IMR-90 (cell line): ENCODE results near the gene PXDC1. TPM values are rescaled to one million over a fixed set of nuclear protein-coding genes. Genes with fewer than 3 reads are reported as not detected.
A peak's percentile ranks its signal among the peaks of the same experiment; 100 is the strongest.

ENCODE experiments used
- ATAC-seq: fragments of 200-7000 bp; cut with Tn5 transposase; 2 replicates; pipeline ENCODE4 v1.9.1; 2020; ENCODE audit warnings: low read depth, mild to moderate bottlenecking, moderate library complexity
- BruUV-seq: library from RNA; stranded (reverse); fragments of 400-500 nt; replicated peaks from 2 replicates; lab custom pipeline; 2021; lab: Mats Ljungman, UMichigan
- CTCF ChIA-PET: fragments of 300-600 bp; formaldehyde crosslinking; extraction: SDS; loops from one replicate; lab custom pipeline; 2021; ENCODE audit warnings: antibody characterized with exemption; lab: Yijun Ruan, JAX
- POLR2A ChIA-PET: fragments of 300-600 bp; sonication (Branson Sonifier 250); formaldehyde crosslinking; loops from one replicate; lab custom pipeline; 2022; ENCODE audit warnings: antibody characterized with exemption; ENCODE audit not compliant: unreplicated experiment; lab: Charles Lee
- DNase-seq: peaks from one replicate; pipeline ENCODE4 v3.0.0; 2013
- H2AFZ ChIP-seq: replicated peaks from 2 replicates; pipeline ENCODE3; 2013; ENCODE audit warnings: low read length, mild to moderate bottlenecking; ENCODE audit not compliant: poor library complexity
- H2AK5ac ChIP-seq: 2 replicates; pipeline ENCODE4 v1.6.1; 2013; ENCODE audit warnings: low read depth, low read length, inconsistent platforms
- H2AK9ac ChIP-seq: replicated peaks from 2 replicates; pipeline ENCODE3; 2013; ENCODE audit warnings: mild to moderate bottlenecking, low read depth, low read length, moderate library complexity; ENCODE audit not compliant: poor library complexity
- H2BK120ac ChIP-seq: 2 replicates; pipeline ENCODE4 v1.6.1; 2013; ENCODE audit warnings: low read depth, low read length, inconsistent platforms
- H2BK15ac ChIP-seq: 3 replicates; pipeline ENCODE4 v1.6.1; 2013; ENCODE audit warnings: low read depth, low read length, inconsistent platforms
- H2BK20ac ChIP-seq: 2 replicates; pipeline ENCODE4 v1.6.1; 2013; ENCODE audit warnings: low read depth, mild to moderate bottlenecking, inconsistent platforms, low read length, moderate library complexity
- H2BK5ac ChIP-seq: 2 replicates; pipeline ENCODE4 v1.6.1; 2013; ENCODE audit warnings: mild to moderate bottlenecking, low read depth, low read length, inconsistent platforms; ENCODE audit not compliant: poor library complexity, severe bottlenecking
- H3K14ac ChIP-seq: replicated peaks from 2 replicates; pipeline ENCODE4 v1.6.1; 2013; ENCODE audit warnings: low read depth, low read length, inconsistent platforms
- H3K18ac ChIP-seq: 2 replicates; pipeline ENCODE4 v1.6.1; 2013; ENCODE audit warnings: low read depth, low read length, control low read depth
- H3K23ac ChIP-seq: 2 replicates; pipeline ENCODE4 v1.6.1; 2013; ENCODE audit warnings: low read depth, low read length, inconsistent platforms
- H3K27ac ChIP-seq: 2 replicates; pipeline ENCODE4 v1.5.1; 2013; ENCODE audit warnings: mild to moderate bottlenecking, control low read depth, low read length; ENCODE audit not compliant: insufficient read depth
- H3K27me3 ChIP-seq: 2 replicates; pipeline ENCODE4 v1.6.1; 2013; ENCODE audit warnings: low read length; ENCODE audit not compliant: control insufficient read depth, insufficient read depth
- H3K36me3 ChIP-seq: 2 replicates; pipeline ENCODE4 v1.6.1; 2013; ENCODE audit warnings: low read length, mixed read lengths; ENCODE audit not compliant: control insufficient read depth, insufficient read depth
- H3K4ac ChIP-seq: 2 replicates; pipeline ENCODE4 v1.6.1; 2013; ENCODE audit warnings: low read depth, low read length, inconsistent platforms
- H3K4me1 ChIP-seq: 2 replicates; pipeline ENCODE4 v1.6.1; 2013; ENCODE audit warnings: low read length, mixed read lengths; ENCODE audit not compliant: control insufficient read depth, insufficient read depth
- H3K4me2 ChIP-seq: 2 replicates; pipeline ENCODE4 v1.6.1; 2013; ENCODE audit warnings: low read depth, mild to moderate bottlenecking, control low read depth, low read length, moderate library complexity
- H3K4me3 ChIP-seq: 2 replicates; pipeline ENCODE4 v1.5.1; 2013; ENCODE audit warnings: low read depth, mild to moderate bottlenecking, control low read depth, low read length, moderate library complexity; ENCODE audit not compliant: insufficient read depth
- H3K56ac ChIP-seq: 2 replicates; pipeline ENCODE4 v1.6.1; 2013; ENCODE audit warnings: low read length, inconsistent platforms; ENCODE audit not compliant: insufficient read depth; ENCODE audit errors: extremely low read depth
- H3K79me1 ChIP-seq, 2 experiments: 2 replicates each; pipeline ENCODE4 v1.6.1; 2013; ENCODE audit warnings: low read length in 2 of 2, inconsistent platforms in 1 of 2, low read depth in 1 of 2
- H3K9ac ChIP-seq: 2 replicates; pipeline ENCODE4 v1.6.1; 2013; ENCODE audit warnings: low read depth, low read length, control low read depth
- H3K9me1 ChIP-seq: 2 replicates; pipeline ENCODE4 v1.6.1; 2013; ENCODE audit warnings: low read length, inconsistent platforms; ENCODE audit not compliant: insufficient read depth
- H3K9me3 ChIP-seq: 2 replicates; pipeline ENCODE4 v1.6.1; 2013; ENCODE audit warnings: low read length; ENCODE audit not compliant: control insufficient read depth, insufficient read depth
- H4K20me1 ChIP-seq: 2 replicates; pipeline ENCODE4 v1.6.1; 2013; ENCODE audit warnings: low read length, inconsistent platforms; ENCODE audit not compliant: insufficient read depth
- H4K5ac ChIP-seq: 2 replicates; pipeline ENCODE4 v1.6.1; 2013; ENCODE audit warnings: mild to moderate bottlenecking, low read depth, low read length, control low read depth
- H4K8ac ChIP-seq, 2 experiments: 2 replicates each; pipeline ENCODE4 v1.6.1; 2013; ENCODE audit warnings: low read depth in 2 of 2, low read length in 2 of 2, control low read depth in 1 of 2, inconsistent platforms in 1 of 2
- H4K91ac ChIP-seq: 2 replicates; pipeline ENCODE4 v1.6.1; 2013; ENCODE audit warnings: low read depth, low read length, inconsistent platforms; ENCODE audit not compliant: insufficient read depth
- BHLHE40 ChIP-seq: fragments of 150-350 bp; IDR thresholded peaks from 2 replicates; pipeline ENCODE4 v1.6.1; 2016; ENCODE audit warnings: mild to moderate bottlenecking, low read depth, low read length
- CEBPB ChIP-seq: IDR thresholded peaks from 2 replicates; pipeline ENCODE4 v1.6.1; 2012; ENCODE audit warnings: low read depth, low read length, improper control_type of control experiment
- CHD1 ChIP-seq: IDR thresholded peaks from 2 replicates; pipeline ENCODE4 v1.6.1; 2012; ENCODE audit warnings: low read depth, low read length, improper control_type of control experiment
- FOS ChIP-seq: fragments of 150-350 bp; IDR thresholded peaks from 2 replicates; pipeline ENCODE4 v1.6.1; 2016; ENCODE audit warnings: low read depth, low read length
- MAFK ChIP-seq: IDR thresholded peaks from 2 replicates; pipeline ENCODE4 v1.6.1; 2012; ENCODE audit warnings: low read depth, low read length, improper control_type of control experiment
- NFE2L2 ChIP-seq: fragments of 150-350 bp; IDR thresholded peaks from 2 replicates; pipeline ENCODE4 v1.6.1; 2016; ENCODE audit warnings: low read depth, mild to moderate bottlenecking, low read length
- POLR2A ChIP-seq: IDR thresholded peaks from 2 replicates; pipeline ENCODE4 v1.6.1; 2012; ENCODE audit warnings: mild to moderate bottlenecking, low read depth, low read length
- RFX5 ChIP-seq: IDR thresholded peaks from 2 replicates; pipeline ENCODE4 v1.8.0; 2012; ENCODE audit warnings: low read depth, mild to moderate bottlenecking, low read length, moderate library complexity
- WGBS, 2 experiments: methylation state at CpG; one replicate each; pipeline versions ENCODE4 v1.1.5 to v1.1.7; 2013; ENCODE audit warnings: missing lambda C conversion rate in 2 of 2; ENCODE audit not compliant: insufficient read length in 1 of 2; ENCODE audit errors: extremely low coverage in 2 of 2; 5-methylcytosine and 5-hydroxymethylcytosine counted together
- dilution Hi-C: fragments of 300-500 bp; cut with HindIII; formaldehyde crosslinking; loops from one replicate; pipeline ENCODE4 v1.14.3; 2018; ENCODE audit warnings: low sequenced_read_pairs; ENCODE audit not compliant: unreplicated experiment
- in situ Hi-C: fragments of 300-500 bp; cut with MboI; formaldehyde crosslinking; loops from 3 replicates; pipeline ENCODE4 v1.14.3; 2019; ENCODE audit warnings: low sequenced_read_pairs, inconsistent platforms, mixed read lengths
- intact Hi-C: fragments of 100-400 bp; cut with micrococcal nuclease; formaldehyde crosslinking; loops from 2 replicates; pipeline ENCODE4 v1.10.0; 2022
- polyA plus RNA-seq, 3 experiments: library from polyadenylated mRNA; depleted of rRNA; stranded (reverse); fragments of >200 nt; gene quantifications; 2 replicates each; pipeline ENCODE4 v1.2.3, GENCODE V29; 2012; ENCODE audit warnings: low replicate concordance in 1 of 3
- total RNA-seq: library from RNA; depleted of rRNA; stranded (reverse); fragments of >200 nt; gene quantifications from 2 replicates; pipeline ENCODE4 v1.2.3, GENCODE V29; 2012

Gene PXDC1
- total and polyA plus RNA-seq, 2 of the 4 experiments (the other 2 are of a cell fraction) = 63.3 to 72.2 TPM

- peak; percentile 95 for ATAC-seq
- in situ Hi-C loops = no loop called here
Measured at GRCh38 chr6:3697609-3698008, 53.9 kb downstream of the PXDC1 start.

More at GRCh38 chr6:3697609-3698008, 53.9 kb downstream of the PXDC1 start:
- no peak overlapping the region for H3K23ac ChIP-seq
- H3K36me3 ChIP-seq = no peaks in the 10 kb centered on the region
- no peak overlapping the region for H3K4me2 ChIP-seq
- no peak overlapping the region for H2AFZ ChIP-seq
- intact Hi-C loops = loop anchor here (1.0 kb wide), 1 partner anchor 356 kb away; no protein-coding TSS in a partner anchor
- H2AK5ac ChIP-seq = no peak overlapping the region; the same call in 1 of the 2 replicates
- no peak overlapping the region for H3K9ac ChIP-seq
- CTCF ChIA-PET = no interaction called here
- 0 out of 2 replicates have a peak, but pooled peaks cover 3% of the 10 kb centered on the region for H3K9me1 ChIP-seq
- peak overlapping the region; percentile 13 for H2BK5ac ChIP-seq
- no peak overlapping the region for H2BK120ac ChIP-seq
- H3K4ac ChIP-seq = no peak overlapping the region
- no peak overlapping the region for H2BK20ac ChIP-seq
- DNase-seq = peak; percentile 92
- no peak overlapping the region for H3K14ac ChIP-seq
- BruUV-seq = no TSS peak
- H4K8ac ChIP-seq = no peak overlapping the region
- no peak overlapping the region for H3K27ac ChIP-seq
- peaks cover 6% of the 10 kb centered on the region for H3K27me3 ChIP-seq
- H3K4me1 ChIP-seq = peaks cover 10% of the 10 kb centered on the region
- H3K56ac ChIP-seq = no peak overlapping the region
- H4K91ac ChIP-seq = no peak overlapping the region
- peaks cover 8% of the 10 kb centered on the region; the same call in 1 of the 2 replicates for H4K20me1 ChIP-seq
- WGBS, 2 experiments = no CpG with 5 or more reads among the region's 1 CpG
- no peak overlapping the region for H2AK9ac ChIP-seq
- H3K9me3 ChIP-seq = 0 out of 2 replicates have a peak, but pooled peaks cover 2% of the 10 kb centered on the region
- no peaks in the 10 kb centered on the region for H3K79me1 ChIP-seq
- H3K18ac ChIP-seq = no peak overlapping the region; the same call in 1 of the 2 replicates
- POLR2A ChIA-PET = no interaction called here
- dilution Hi-C loops = no loop called here
- no peak overlapping the region for H3K4me3 ChIP-seq
- no peak overlapping the region for H4K5ac ChIP-seq
- 0 out of 3 replicates have a peak overlapping the region, but pooled peaks have one; percentile 19 for H2BK15ac ChIP-seq
- peak; percentile 85 for TF ChIP-seq FOS
- peak; percentile 87 for TF ChIP-seq CEBPB
- TF ChIP-seq NFE2L2 = peak; percentile 30; the same call in 1 of the 2 replicates
- TF ChIP-seq BHLHE40 = 0 out of 2 replicates have a peak, but pooled peaks have one; percentile 36
- TF ChIP-seq POLR2A = no peak
- no peak for TF ChIP-seq CHD1
- TF ChIP-seq RFX5 = no peak
- TF ChIP-seq MAFK = no peak
